OCI-LY1 (cell line): ENCODE results near the gene MZF1.

Source experiments
- H2AFZ ChIP-seq: fragments of 200-600 bp; sonication (generic), shearing (Covaris generic); 2 replicates; pipeline ENCODE4 v1.6.0; 2014; ENCODE audit warnings: antibody characterized with exemption, mild to moderate bottlenecking, low read length
- H3F3A ChIP-seq: fragments of 200-600 bp; sonication (generic), shearing (Covaris generic); 2 replicates; pipeline ENCODE4 v1.6.0; 2014; ENCODE audit warnings: mild to moderate bottlenecking, antibody characterized with exemption, low read length, moderate library complexity; ENCODE audit not compliant: insufficient read depth
- H3K27ac ChIP-seq: fragments of 200-600 bp; sonication (generic); 2 replicates; pipeline ENCODE4 v1.5.1; 2014; ENCODE audit warnings: low read length, mixed run types, mild to moderate bottlenecking, low read depth; ENCODE audit not compliant: poor library complexity, severe bottlenecking
- H3K27me3 ChIP-seq: fragments of 200-600 bp; sonication (generic); 2 replicates; pipeline ENCODE4 v1.6.0; 2014; ENCODE audit warnings: antibody characterized with exemption, mild to moderate bottlenecking, low read length, moderate library complexity; ENCODE audit not compliant: insufficient read depth
- H3K36me3 ChIP-seq: fragments of 200-600 bp; sonication (generic); 2 replicates; pipeline ENCODE4 v1.6.1; 2014; ENCODE audit warnings: mild to moderate bottlenecking, antibody characterized with exemption, low read length, moderate library complexity, mixed read lengths; ENCODE audit not compliant: insufficient read depth
- H3K4me1 ChIP-seq: fragments of 200-600 bp; sonication (generic); 2 replicates; pipeline ENCODE4 v1.5.1; 2014; ENCODE audit warnings: mild to moderate bottlenecking, low read length, moderate library complexity; ENCODE audit not compliant: insufficient read depth, severe bottlenecking
- H3K4me2 ChIP-seq: fragments of 200-600 bp; sonication (generic), shearing (Covaris generic); 2 replicates; pipeline ENCODE4 v1.6.1; 2014; ENCODE audit warnings: low read length
- H3K4me3 ChIP-seq: fragments of 200-600 bp; sonication (generic); 2 replicates; pipeline ENCODE4 v1.5.1; 2014; ENCODE audit warnings: low read length, low read depth, mild to moderate bottlenecking, mixed read lengths; ENCODE audit not compliant: poor library complexity, severe bottlenecking
- H3K79me2 ChIP-seq: fragments of 200-600 bp; shearing (Covaris generic); 2 replicates; pipeline ENCODE4 v1.6.1; 2016; ENCODE audit warnings: mixed run types, low read length, mixed read lengths; ENCODE audit not compliant: insufficient read depth
- H3K9ac ChIP-seq: fragments of 200-600 bp; sonication (generic), shearing (Covaris generic); 2 replicates; pipeline ENCODE4 v1.6.1; 2014; ENCODE audit warnings: mild to moderate bottlenecking, low read length, mixed read lengths
- H3K9me2 ChIP-seq: fragments of 200-600 bp; sonication (generic), shearing (Covaris generic); 2 replicates; pipeline ENCODE4 v1.6.1; 2014; ENCODE audit warnings: low read depth, mild to moderate bottlenecking, low read length, mixed read lengths
- H3K9me3 ChIP-seq: fragments of 200-600 bp; shearing (Covaris generic); 2 replicates; pipeline ENCODE4 v1.6.1; 2014; ENCODE audit warnings: low read length, mixed read lengths
- H4K20me1 ChIP-seq: fragments of 200-600 bp; sonication (generic), shearing (Covaris generic); 2 replicates; pipeline ENCODE4 v1.6.0; 2016; ENCODE audit warnings: mild to moderate bottlenecking, low read length; ENCODE audit not compliant: insufficient read depth
- EZH2 ChIP-seq: fragments of 200-600 bp; sonication (generic), shearing (Covaris generic); IDR thresholded peaks from 2 replicates; pipeline ENCODE4 v1.8.0; 2017; ENCODE audit warnings: borderline replicate concordance, mixed run types, mild to moderate bottlenecking, antibody characterized with exemption, low read length, moderate library complexity, mixed read lengths
- TF ChIP-seq, protein P1 (sequence below): fragments of 200-600 bp; sonication (generic), shearing (Covaris generic); IDR thresholded peaks from 2 replicates; pipeline ENCODE4 v1.5.1; 2017; ENCODE audit warnings: mild to moderate bottlenecking, antibody characterized with exemption, low read length, moderate library complexity, mixed read lengths

MZF1 gene

DNA sequence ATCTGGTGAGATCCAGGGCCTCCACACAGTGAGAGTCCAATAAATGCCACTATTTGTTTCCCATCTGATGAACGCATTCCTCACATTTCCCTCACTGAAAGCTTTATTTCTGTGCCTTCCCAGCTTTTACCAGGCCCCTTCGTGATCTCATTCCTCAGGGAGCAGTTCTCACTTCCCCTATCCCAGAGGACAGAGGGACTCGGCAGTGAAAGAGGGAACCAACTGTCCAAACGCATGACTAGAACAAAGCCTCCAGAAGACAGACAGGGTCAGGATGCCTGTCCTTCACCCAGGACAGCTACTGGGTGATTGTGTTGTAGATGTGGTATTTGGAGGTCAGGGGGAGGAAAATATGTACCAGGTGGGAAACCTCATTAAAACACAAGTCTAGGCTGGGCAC is 51.5 kb downstream of the MZF1 start:
- TF ChIP-seq, protein P1, sequence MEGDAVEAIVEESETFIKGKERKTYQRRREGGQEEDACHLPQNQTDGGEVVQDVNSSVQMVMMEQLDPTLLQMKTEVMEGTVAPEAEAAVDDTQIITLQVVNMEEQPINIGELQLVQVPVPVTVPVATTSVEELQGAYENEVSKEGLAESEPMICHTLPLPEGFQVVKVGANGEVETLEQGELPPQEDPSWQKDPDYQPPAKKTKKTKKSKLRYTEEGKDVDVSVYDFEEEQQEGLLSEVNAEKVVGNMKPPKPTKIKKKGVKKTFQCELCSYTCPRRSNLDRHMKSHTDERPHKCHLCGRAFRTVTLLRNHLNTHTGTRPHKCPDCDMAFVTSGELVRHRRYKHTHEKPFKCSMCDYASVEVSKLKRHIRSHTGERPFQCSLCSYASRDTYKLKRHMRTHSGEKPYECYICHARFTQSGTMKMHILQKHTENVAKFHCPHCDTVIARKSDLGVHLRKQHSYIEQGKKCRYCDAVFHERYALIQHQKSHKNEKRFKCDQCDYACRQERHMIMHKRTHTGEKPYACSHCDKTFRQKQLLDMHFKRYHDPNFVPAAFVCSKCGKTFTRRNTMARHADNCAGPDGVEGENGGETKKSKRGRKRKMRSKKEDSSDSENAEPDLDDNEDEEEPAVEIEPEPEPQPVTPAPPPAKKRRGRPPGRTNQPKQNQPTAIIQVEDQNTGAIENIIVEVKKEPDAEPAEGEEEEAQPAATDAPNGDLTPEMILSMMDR = no peak
- no peak for TF ChIP-seq EZH2
- H3K27ac ChIP-seq = peak overlapping the region; percentile 87
- no peaks in the 10 kb centered on the region for H3K79me2 ChIP-seq
- H3K4me2 ChIP-seq = peak overlapping the region; percentile 43; the same call in 1 of the 2 replicates
- no peaks in the 10 kb centered on the region for H3K9me3 ChIP-seq
- no peak overlapping the region for H2AFZ ChIP-seq
- peaks cover 3% of the 10 kb centered on the region; the same call in 1 of the 2 replicates for H3K36me3 ChIP-seq
- peak overlapping the region; percentile 10 for H3K4me3 ChIP-seq
- no peaks in the 10 kb centered on the region for H3F3A ChIP-seq
- peaks cover 24% of the 10 kb centered on the region for H3K4me1 ChIP-seq
- H3K9ac ChIP-seq = peak overlapping the region; percentile 25; the same call in 1 of the 2 replicates
- H4K20me1 ChIP-seq = no peaks in the 10 kb centered on the region
- no peaks in the 10 kb centered on the region for H3K9me2 ChIP-seq
- no peaks in the 10 kb centered on the region for H3K27me3 ChIP-seq

DNA sequence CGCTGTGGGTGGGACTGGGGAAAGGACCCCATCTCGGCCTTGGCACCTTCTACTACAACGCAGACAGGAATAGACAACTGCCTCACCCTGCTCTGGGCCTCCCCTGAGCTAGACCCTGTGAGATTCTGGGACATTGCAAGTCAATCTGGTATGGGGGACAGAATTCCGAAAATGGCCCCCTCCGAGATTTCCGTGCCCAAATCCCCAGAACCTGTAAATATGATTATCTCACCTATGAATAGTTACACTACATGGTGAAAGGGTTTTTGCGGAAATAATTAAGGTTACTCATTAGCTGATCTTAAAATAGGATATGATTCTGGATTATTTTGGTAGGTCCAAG is 52.9 kb downstream of the MZF1 start:
- no peak overlapping the region for H2AFZ ChIP-seq
- peak overlapping the region; percentile 74 for H3K4me3 ChIP-seq
- H3K9me2 ChIP-seq = no peaks in the 10 kb centered on the region
- H3K9me3 ChIP-seq = no peaks in the 10 kb centered on the region
- H3K9ac ChIP-seq = peak overlapping the region; percentile 92
- H4K20me1 ChIP-seq = no peaks in the 10 kb centered on the region
- H3K27me3 ChIP-seq = no peaks in the 10 kb centered on the region
- peak overlapping the region; percentile 88 for H3K4me2 ChIP-seq
- no peaks in the 10 kb centered on the region for H3K79me2 ChIP-seq
- peaks cover 39% of the 10 kb centered on the region for H3K4me1 ChIP-seq
- peak overlapping the region; percentile 87 for H3K27ac ChIP-seq
- H3F3A ChIP-seq = no peaks in the 10 kb centered on the region
- H3K36me3 ChIP-seq = peaks cover 9% of the 10 kb centered on the region; the same call in 1 of the 2 replicates
- TF ChIP-seq EZH2 = no peak
- TF ChIP-seq, protein P1 = no peak

GRCh38 chr19:58519355-58520256 is 53.5 kb downstream of the MZF1 start, which contains the start of gene ZBTB45:
Gene ZBTB45 (minus strand): TSS chr19:58519810. CDS start chr19:58517673, 2,137 bp downstream.
- no peaks in the 10 kb centered on the region for H3K9me3 ChIP-seq
- no peaks in the 10 kb centered on the region for H3F3A ChIP-seq
- H2AFZ ChIP-seq = no peak within 1 kb of the TSS
- peak within 1 kb of the TSS; percentile 92 for H3K9ac ChIP-seq
- H3K27me3 ChIP-seq = no peaks in the 10 kb centered on the region
- H3K79me2 ChIP-seq = peaks cover 2% of the 10 kb centered on the region; the same call in 1 of the 2 replicates
- peak within 1 kb of the TSS; percentile 87 for H3K27ac ChIP-seq
- no peaks in the 10 kb centered on the region for H3K9me2 ChIP-seq
- TF ChIP-seq, protein P1 = peak; percentile 72
- TF ChIP-seq EZH2 = no peak
- H3K4me3 ChIP-seq = peak within 1 kb of the TSS; percentile 74
- H3K36me3 ChIP-seq = peaks cover 9% of the 10 kb centered on the region; the same call in 1 of the 2 replicates
- peak within 1 kb of the TSS; percentile 88 for H3K4me2 ChIP-seq
- no peaks in the 10 kb centered on the region for H4K20me1 ChIP-seq
- peaks cover 45% of the 10 kb centered on the region for H3K4me1 ChIP-seq
